Posterior vena cava (tissue), 2 donors: ENCODE results near the gene SMAD5. TPM values are rescaled to one million over a fixed set of nuclear protein-coding genes. Genes with fewer than 3 reads are reported as not detected.

Source experiments
- DNase-seq: peaks from one replicate; pipeline ENCODE4 v3.0.0-alpha.2; 2020; ENCODE audit warnings: low spot score
- intact Hi-C, 2 donors: fragments of 100-400 bp; cut with DNase I; formaldehyde crosslinking; loops; one replicate each; pipeline versions ENCODE4 v1.14.1 to v1.14.2; 2022 to 2023
- total RNA-seq, 2 donors: library from RNA; stranded (reverse); fragmentation: NEBNext Ultra II Directional; extraction: Animal tissue kit (Norgen Biotek cat#: 25700); gene quantifications; one replicate each; pipeline ENCODE4 v1.2.1, GENCODE V29; 2021
- donor health status: DM: yes; HTN: yes; CAD: no.
- donor health status: DM: yes; HTN: yes; CAD: no.

The SMAD5 gene
- total RNA-seq, 2 donors from 2014 or later, result 71.0 to 79.2 TPM

DNA sequence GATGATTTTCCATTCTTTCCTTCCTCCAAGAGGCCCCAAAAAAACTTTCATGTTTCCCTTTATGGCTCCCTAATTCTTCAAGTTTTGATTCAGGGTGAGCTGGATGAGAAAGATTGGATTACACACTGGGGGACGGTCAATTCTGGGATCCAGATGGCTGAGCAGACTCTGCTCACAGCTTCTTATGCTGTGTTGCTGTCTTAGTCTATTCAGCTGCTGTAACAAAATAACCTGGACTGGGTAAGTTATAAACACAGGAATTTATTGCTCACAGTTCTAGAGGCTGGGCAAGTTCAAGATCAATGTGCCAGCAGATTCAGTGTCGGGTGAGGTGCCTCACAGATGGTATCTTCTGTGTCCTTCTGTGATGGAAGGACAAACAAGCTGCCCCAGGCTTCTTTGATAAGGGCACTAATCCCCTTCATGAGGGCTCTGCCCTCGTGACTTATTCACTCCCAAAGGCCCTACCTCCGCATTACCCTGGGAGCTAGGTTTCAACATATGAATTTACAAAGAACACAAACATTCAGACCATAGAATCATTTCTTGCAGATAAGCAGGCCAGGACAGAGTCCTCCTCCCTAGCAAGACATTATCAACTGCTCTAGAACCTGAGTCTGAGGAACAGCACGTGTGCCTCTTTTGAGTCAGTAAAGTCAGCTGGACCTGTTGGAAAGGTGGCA lies 23.1 kb upstream of the SMAD5 start:
- intact Hi-C loops, result loop anchor here in 1 of 2 donors (5.0 kb wide), 1 partner anchor 548 kb away; no protein-coding TSS in a partner anchor
- no peak for DNase-seq

DNA sequence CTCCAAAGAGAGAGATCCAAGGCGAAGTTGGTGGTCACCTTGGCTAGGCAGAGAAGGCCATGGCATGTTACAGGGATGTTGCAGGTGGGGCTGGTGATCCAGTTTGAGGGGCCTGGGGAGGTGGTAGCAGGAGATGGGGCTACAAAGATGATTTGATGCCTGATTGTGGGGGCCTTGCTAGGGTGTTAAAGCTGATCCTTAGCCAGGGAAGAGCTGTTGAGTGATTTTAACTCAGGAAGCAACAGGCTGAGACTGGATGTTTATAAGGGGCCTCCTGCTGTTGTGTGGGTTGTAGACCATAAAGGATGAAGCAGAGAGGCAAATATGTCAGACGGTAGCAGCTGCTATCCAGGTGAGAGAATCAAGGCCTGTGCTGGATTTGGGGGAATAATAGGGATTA lies 19.0 kb upstream of the SMAD5 start:
- intact Hi-C loops, result loop anchor here in 1 of 2 donors (5.0 kb wide), 1 partner anchor 544 kb away; no protein-coding TSS in a partner anchor
- no peak for DNase-seq

DNA sequence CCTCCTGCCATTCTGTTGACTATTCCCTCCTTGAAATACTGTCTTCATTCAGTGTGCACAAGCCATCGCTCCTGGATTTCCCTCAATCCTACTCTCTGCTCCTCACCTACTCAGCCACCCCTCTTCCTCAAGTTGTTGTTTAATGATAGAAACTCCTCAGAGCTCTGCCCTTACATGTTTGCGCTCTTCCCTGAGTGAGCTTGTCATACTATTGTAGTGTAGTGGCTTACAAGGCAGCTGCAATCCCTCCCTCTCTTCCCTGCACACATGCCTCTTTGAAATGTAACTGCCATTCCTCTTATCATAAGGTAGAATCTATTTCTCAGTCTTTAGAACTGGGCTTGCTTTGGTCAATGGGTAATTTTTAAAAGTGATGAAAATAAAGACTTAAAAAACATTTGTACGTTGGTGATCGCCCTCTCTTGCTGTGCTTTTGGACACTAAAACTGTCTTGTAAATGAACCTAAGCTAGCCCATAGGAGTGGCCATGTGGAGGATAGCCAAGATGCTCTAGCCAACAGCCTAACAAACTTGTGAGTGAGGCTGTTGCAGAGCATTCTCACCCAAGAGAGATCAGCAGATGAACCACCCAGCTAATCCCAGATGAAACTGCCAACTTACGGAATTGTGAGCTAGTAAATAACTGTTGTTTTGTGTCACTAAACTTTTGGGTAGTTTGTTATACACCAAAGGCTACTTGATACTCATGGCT lies 18.1 kb upstream of the SMAD5 start:
- intact Hi-C loops, result loop anchor here in 1 of 2 donors (5.0 kb wide), 1 partner anchor 543 kb away; no protein-coding TSS in a partner anchor
- no peak for DNase-seq

DNA sequence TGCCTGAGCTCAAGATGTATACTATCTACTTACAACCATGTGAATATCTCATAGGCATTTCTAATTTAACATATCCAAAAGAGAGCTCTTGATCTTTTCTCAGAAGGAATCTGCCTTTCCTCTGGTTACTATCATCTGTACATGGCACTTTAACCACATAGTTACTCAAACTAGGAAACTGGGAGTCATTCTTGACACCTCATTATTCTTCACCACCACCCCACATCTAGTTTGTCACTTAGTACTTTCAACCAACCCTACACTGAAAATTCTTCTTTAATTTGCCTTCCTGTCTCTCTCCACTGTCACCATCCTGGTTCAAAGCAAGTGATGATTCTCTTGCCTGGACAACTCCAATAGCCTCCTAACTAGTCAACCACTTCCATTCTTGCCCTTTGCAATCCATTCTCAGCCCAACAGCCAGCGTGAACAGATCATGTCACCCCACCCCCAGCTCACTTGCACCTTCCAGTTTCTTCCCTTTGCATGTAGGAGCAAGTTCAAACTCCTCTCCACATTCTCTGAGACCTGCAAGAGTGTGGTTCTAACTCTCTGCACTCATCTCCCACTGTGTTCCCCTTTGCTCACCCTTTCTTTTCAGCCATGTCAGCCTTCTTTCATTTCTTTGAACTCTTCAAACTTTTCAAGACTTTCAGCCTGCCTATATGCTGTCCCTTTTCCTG lies 17.3 kb upstream of the SMAD5 start:
- no peak for DNase-seq
- intact Hi-C loops, result no loop called here

DNA sequence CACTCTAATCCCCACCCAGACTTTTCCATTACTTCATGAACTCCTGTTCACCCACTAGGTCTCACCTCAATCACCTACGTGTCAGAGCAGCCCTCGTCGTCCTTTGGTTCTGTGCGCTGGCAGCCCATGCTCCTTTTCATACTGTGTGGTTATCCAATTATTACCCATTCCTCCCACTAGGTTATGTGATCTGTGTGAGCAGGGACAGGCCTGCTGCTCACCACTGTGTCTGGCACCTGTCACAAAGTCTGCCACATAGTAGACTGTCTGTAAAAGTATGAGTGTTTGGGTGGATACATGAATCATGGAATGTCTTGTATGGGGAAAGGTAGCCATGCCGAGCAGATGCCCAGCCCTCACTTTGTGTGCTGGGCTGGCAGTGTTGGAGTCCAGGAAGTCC lies 12.1 kb upstream of the SMAD5 start:
- DNase-seq, result no peak
- intact Hi-C loops, result no loop called here

DNA sequence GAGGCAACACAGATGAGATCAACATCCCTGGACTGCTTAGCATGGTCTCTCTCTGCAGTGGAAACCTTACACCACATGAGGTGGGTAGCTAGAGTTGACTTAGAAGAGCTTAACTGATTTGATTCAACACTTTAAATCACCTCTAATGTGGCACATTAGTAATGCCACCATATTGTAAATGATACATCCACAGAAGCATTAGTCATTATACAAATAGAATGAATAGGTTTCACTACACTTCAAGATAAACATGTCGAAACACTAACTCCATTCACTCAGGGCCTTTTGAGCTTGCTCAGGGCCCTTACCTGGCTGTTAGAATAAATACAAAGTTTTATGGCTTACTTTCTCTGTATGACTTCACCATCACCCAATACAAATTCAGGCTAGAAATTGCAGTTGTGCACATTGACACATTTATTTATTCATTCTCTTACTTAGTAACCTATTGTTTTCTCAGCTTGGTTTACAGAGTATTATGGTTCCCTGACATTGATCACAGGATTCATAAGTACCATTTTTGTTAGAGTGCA lies 9.3 kb upstream of the SMAD5 start:
- intact Hi-C loops, result no loop called here
- DNase-seq, result no peak

DNA sequence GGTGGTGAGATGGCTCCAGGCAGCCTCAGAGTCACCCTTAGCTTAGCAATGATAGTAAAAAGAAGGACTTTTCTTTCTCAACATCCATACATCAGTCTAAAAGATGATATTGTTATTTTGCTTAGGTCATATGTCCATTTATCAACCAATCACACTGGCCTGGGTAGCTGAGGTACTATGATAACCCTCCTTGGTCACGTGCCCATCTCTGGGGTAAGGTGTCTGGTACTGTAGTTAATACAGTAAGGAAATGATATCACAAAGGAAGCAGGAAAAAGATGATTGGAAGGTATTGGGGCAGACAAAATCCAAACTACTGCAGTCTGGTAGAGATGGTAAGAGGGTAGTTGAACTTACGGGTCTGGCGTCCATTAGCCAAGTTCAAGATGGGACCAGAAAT lies 5.1 kb upstream of the SMAD5 start:
- intact Hi-C loops, result no loop called here
- no peak for DNase-seq

DNA sequence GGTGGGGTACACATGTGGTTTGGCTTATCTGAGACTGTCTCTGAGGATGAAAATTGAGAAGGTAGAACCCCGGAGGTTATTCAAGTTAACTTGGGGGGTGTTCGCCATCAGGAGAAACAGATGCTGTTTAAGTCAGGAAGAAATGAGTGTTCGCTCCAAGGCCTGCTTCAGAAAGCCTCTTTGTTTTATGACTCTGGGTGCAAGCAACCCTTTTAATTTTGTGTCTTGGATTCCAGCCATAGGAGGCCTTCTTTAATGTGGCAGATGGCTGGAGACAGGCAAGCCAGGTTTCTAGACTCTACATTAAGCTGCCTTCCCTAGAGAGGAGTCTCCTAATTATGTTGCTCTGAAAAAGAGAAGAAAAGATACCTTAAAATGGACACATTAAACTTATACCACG lies 4.2 kb upstream of the SMAD5 start:
- intact Hi-C loops, result no loop called here
- DNase-seq, result no peak

DNA sequence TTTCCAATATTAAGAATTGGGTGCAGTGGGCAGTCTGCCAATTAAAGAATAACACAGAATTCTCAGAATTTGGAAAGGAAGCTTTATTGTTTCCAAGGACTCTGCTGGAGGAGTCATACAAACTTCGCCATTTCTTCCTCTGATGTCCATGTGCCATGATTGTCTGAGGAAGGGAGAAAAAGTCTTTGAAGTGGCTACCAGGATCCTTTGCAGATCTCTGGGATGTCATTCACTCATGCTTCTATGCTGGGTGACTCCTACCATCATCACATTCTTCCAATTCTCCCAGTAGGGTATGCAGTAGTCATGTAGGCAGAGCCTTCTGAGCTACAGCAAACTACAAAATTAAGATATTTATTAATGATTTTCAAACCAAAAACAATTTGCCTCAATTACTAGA lies 3.2 kb upstream of the SMAD5 start:
- intact Hi-C loops, result no loop called here
- DNase-seq, result no peak

DNA sequence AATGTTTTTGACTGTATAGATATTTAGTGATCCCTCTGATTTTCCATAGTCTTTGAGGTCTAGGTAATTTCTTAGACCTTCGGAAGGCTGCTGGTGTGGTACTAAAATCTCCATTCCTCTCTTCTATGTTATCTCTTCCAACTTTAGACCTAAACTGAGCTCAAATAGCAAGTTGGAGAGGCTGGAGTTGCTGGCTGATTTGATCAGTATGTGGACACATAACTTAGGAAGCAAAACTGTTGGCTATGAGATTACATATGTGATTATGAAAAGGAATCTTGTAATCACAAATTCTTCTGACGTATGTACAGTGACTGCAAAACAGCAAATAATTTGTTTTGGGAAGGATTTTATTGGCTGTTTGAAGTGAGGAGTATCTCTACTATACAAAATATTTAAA lies 2.1 kb upstream of the SMAD5 start:
- no peak for DNase-seq
- intact Hi-C loops, result no loop called here

DNA sequence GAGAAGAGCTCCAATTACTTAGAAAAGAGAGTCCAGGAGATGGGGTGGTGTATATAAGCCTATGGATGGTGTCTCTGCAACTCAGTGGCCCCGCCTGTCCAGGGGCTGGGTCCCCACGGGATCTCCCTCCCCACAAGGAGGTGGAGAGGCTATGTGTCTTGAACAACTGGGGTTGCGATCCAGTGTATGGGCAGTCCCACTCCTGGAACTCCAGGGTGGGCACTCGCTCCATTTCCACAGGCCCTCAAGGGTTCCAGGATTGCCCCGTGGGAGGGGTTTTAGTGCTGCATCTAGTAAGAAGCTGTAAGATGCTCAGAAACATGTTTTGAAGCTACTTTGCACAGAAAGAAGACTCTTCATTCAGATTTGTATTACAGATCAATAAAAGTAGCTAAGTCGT lies 558 bp upstream of the SMAD5 start:
- intact Hi-C loops, result no loop called here

DNA sequence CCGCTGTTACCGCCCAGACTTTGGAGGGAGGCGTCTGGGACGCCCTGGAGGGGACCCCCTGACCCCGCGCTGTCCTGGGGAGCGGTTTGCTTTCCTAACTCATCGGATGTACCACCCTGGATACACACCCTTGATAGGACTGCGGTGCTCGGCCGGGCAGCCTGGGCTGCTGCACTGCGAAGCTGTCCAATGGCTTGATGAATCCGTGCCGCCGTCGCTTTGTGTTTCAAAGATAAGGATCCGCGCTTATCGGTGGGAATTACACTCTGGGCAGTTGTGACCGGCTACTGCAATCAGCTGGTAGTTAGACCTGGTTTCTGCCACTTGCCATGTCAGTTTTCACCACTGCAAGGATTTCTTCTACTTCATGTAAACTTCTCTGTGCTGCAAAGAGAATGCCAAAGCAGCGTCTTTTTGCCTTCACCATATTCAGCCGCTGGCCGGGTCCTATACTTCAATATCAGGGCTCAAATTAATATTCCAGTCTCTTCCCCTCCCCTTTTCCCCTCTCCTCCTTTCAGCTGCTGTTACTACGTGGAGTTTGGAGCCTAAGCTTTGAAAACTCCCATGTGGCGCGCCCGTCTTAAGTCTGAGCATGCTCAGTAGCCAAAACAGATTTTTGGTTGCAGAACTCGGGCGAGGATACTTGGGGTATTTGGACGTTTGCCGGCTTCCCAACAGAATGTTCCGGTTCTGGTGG lies 727 bp downstream of the SMAD5 start:
- peak; percentile 84 for DNase-seq
- intact Hi-C loops, result no loop called here

More for the DNA sequence above, 558 bp upstream of the SMAD5 start:
- no peak for DNase-seq

DNA sequence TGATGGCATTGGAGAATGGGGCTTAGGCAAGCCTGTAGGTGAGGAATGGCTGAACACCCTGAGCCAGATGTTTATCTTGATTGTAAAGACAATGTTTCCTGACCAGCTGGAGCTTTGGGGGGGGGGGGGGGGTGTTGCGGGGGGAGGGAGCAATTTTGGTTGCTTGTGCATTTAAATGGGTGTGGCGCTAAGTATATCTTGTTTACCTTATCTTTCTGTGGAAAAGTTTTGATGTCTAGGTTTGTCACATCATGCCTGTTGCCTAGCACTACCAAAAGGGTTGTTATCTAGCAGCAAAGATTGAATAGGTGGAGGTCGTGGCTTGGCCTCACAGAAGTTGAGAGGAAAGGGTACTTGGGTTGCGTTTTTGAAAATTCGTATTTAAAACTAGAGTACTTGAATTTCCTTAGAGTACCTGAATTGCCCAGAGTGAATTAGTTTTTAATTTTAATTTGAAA lies 1.3 kb downstream of the SMAD5 start:
- DNase-seq, result no peak
- intact Hi-C loops, result no loop called here

DNA sequence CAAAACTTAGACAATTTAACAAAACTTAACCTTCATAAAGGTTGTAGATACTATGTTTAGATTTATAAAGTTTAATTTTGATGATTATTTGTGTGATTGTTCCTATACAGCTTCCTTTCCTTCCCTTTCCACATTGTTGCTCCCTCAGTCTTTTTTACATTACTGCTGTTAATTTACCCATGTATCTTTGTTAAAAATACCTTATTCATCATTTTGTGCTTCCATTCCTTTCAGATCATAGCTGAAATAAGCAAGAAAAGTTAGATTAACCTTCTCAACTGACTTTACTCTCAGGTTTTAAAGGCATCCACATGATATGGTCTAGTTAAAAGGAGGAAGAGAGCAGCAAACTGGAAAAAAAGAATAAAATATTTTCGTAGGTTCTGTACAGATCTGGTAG lies 2.0 kb downstream of the SMAD5 start:
- intact Hi-C loops, result no loop called here
- no peak for DNase-seq

DNA sequence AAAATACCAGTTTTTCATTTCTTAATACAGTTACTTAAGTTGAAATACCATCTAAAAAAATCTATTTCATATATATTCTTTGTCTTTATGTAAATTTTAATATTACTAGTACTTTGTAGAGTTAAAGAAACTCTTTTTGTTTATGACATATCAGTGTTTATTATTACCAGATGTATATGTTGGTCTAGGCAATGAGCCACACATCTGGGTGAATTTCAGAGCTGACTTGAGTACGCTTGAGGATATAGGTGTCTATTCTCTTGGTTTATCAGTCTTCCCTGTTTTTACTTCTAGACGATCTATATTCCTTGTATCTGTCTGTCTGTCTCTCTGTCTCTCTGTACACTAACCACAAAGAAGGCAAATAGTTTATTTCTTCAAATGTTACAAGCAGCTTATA lies 2.9 kb downstream of the SMAD5 start:
- DNase-seq, result no peak
- intact Hi-C loops, result no loop called here

DNA sequence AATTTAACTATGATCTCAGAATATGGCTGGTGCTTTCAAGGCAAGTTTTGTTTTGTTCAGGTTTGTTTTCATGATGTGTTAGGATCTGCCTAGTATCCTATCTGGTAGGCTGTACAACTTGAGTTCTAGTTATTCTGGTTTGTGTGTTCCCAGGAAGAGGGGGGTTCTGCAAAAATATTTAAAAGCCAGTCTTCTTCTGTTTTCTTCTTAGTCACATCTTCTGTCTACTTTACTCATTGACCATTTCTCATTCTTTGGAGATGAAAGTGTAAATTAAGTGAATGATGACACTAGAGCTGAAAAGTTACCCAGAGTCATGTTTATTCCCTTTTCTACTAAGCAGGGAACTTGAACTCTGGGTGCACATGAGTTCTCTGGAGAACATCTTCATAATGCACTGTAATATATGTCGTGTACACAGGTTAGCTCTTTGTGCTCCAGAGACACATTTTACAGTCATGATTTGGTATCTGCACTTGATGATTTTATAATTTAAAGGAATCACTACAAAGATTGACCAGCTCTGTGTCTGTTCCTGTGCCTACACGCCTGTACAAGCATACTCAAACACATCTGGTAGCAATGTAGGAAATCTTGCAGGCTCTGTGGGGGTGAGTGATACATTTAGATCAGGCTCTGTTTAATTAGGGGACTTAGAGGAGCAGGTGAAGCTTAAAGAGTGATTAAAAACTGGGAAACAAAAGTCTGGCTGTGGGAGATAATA lies 5.0 kb downstream of the SMAD5 start:
- DNase-seq, result no peak
- intact Hi-C loops, result no loop called here

DNA sequence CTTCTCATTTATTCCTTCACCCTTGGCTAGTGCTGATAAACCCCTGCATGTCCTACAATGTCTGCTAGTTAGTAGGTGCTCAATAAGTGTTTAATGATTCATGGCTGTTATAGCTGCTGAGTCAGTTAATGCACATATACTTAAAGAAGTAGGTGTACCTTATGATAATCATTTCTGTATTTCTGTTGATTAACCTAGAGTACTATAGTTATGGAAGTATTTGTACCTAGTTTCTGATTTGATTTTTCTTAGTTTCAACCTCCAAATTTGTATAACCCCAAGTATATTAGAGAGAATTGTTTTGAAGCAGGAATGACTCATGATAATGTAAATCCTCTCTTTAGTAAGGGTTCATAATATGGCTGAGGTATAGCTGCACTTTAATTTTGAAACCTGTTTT lies 8.9 kb downstream of the SMAD5 start:
- intact Hi-C loops, result no loop called here
- no peak for DNase-seq

DNA sequence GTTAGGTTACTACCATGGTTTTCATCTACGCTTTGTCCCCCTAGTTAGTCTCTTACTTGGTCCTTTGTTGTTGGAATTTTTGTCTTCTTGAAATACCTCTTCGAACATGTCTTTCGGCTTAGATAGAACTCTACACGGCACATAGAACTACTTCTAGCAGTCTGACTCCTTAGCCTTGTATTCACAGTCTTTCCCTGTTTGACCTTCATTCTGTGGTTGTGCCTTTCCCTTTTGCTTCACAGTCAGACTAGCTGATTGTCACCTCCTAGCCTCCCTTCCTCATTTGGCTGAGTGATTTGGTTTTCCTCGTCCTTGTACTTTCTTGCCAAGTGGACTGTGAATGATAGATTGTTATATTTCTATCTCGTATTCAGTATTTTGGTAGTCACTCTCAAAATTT lies 10.7 kb downstream of the SMAD5 start:
- DNase-seq, result no peak
- intact Hi-C loops, result no loop called here

DNA sequence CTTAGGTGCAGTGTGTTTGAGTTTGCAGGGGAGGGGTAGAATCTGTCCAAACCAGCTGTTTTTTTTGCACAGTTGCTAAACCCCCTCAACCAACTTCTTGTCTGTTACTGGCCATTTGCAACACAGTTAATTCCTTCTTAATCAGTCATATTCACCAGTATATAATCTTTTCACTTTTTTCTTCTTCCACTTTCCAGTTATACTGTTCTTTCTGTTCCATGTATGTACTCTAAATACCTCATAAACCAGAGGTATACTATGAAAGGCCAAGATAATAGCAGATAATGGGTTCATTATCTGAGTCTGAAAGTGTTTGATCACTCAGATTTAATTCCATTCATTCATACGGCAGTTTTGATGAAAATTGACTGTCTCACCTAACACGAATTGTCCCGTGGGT lies 11.1 kb downstream of the SMAD5 start:
- DNase-seq, result no peak
- intact Hi-C loops, result no loop called here
